Stimulated activated CD8-positive, alpha-beta memory T cell treated with anti-CD3 and anti-CD28 coated beads, Interleukin-4, amount 100 ng/mL, for 1 hour (primary cell): ENCODE data around the gene ANP32B.
"Not testable (repeated sequence)": the region's sequence is repeated elsewhere in the genome, so short reads cannot be mapped to it uniquely, and the experiment has no call there.

Experiments used
- DNase-seq, 2 donors: peaks; one replicate each; pipeline ENCODE4 v3.0.0-alpha.2; 2020; ENCODE audit warnings: low read depth in 2 of 2, low spot score in 1 of 2

The ANP32B gene

GRCh38 chr9:97962575-97962974 lies 20.6 kb upstream of the ANP32B start:
- DNase-seq: no peak

- DNase-seq: no peak
Measured at GRCh38 chr9:97963232-97963631, 19.9 kb upstream of the ANP32B start.

DNA sequence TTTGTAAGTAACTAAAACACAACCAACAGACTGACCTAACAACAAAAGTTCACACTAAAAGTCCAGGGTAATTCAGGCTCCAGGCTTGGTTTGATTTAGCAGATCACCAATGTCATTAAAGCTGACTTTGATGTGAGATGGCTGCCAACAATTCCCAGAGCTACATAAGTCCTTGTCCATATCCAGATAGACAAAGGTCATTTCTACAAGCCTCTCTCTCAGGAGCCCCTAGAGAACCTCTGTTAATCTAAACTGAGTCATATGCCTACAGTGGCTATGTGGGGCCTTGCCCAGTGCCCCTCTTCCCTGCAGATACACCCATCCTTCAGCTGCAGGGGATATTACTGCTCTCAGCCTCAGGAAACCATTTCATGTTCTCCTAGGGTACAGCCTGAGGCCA lies 18.2 kb upstream of the ANP32B start:
- DNase-seq: no peak

DNA sequence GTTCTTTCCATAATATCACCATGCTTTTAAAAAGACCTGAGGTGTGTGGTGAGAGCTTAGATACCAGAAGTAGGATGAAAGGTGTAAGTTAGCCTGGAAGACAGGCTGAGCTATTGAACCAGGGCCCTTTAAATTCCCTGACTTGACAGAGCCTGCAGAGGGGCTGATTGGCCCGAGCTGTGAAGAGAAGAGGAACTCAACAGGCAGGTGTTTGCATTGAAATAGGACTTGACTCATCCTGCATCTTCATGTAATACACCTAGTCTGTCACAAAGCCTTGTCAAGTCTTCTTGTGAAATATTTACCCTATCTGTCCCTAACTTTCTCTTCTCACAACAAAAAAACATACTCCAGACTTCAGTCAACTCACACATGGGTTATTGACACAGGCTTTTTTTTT lies 16.6 kb upstream of the ANP32B start:
- no peak for DNase-seq

DNA sequence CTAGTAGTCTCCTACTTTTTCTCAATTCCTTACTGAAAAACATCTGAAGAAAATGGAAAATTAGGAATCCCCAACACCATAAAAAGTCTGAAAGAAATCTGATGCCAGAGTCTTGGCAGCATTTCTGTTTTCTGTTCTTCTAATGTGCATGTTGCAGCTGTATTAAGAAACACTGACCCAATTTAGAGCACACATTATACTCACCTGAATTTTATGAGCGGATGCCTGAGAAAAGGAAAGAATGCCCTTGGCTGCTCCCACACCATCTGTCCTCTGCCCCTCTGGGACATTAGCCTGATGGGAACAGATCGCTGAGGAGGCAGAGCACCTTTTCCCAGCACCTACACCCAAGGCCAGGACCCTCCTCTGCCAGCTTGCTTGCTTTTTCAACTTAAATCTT lies 14.1 kb upstream of the ANP32B start:
- DNase-seq: no peak

DNA sequence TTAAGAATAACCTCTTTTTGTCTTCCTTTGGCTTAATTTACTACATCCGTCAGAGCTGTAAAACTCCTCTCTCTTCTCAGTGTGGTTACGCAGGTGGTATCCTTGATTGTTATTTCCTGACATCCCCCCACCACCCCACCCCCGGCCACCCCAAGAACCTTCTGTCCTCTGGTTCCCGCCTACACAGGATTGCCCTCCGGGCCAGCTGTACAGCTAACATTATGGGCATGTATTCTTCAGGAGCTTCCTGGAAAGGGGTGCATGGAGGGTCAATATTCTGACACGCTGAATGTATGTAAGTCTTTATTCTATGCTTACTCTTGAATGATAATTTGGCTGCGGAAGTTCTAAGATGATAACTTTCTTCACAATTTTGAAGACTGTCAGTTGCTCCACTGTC lies 13.0 kb upstream of the ANP32B start:
- DNase-seq: no peak

DNA sequence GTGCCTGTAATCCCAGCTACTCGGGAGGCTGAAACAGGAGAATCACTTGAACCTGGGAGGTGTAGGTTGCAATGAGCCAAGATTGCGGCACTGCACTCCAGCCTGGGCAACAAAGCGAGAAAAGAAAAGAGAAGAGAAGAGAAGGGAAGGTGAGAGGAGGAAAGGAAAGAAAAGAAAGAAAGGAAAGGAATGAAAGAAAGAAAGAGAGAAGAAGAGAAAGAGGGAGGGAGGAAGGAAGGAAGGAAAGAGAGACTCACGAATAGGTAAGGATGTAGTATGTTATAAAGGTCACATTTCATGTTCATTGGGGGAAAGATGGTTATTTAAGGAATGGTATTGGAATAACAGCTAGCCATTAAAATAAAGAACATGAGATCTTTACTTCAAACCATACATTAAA lies 10.4 kb upstream of the ANP32B start:
- no peak for DNase-seq

- no peak for DNase-seq
Measured at GRCh38 chr9:97975376-97975775, 7.8 kb upstream of the ANP32B start.

- not testable (repeated sequence) for DNase-seq
Measured at GRCh38 chr9:97976633-97977032, 6.5 kb upstream of the ANP32B start.

DNA sequence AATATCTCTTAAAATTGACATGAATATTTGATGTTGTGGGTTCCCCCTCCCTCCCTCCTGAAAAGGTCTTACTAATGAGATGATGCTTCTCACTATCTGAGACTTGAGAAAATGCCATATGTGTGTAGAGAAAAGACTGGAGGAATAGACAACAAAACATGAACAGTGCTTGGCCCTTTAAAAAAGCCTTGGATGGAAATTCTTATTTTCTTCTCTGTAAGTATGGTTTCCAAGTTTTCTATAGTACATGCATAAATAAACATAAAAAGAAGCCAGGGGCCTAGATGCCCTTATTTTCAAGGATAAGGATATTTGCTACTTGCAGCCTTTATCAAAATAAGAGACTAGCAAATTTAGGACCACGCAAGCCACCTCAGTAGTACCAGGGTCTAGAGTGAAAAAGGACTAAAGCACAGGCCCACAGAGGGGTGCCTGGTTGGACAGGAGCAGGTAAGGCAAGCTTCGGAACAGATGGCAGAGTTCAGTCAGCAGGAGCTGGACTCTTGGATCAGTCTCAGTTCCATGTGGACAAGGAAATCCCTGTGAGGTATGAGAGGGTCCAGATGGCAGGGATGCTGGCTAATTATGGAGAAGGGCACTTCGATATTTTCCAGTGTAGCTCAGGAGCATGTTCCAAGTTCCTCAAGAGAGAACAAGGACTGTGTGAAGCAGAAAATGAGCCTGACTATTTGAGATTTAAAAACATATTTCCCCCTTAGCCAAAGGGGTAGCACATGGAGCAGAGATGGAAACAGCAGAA lies 4.6 kb upstream of the ANP32B start:
- no peak for DNase-seq

DNA sequence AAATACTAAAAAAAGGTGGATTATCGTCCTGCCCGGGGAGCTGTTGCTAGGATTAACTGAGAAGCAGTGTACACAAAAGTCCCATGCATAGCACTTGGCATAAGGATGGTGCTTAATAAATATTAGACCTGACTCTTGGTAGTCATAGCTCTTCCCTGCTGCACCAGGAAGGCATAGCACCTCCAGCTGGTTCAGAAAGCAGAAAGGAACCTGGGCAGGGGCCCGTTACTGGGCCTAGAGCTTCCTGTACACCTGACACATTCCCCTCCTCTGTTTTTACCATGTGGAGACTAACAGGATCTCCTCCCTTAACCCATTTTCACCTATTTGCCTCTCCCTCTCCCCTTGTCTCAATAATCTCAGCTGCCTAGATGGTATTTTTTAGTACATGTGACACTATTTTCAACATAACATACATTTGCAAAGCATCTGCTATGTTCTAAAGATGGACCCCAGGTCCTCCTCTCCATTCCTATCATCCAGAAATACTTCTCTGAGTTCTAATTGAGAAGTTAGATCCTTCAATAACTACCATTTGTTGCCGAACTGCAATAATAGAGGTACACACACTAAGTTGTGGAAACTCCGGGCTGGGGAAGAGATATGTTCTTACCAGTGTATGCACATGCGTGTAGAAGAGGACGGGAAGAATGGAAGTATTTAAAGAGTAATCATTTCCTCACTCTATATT lies 3.2 kb upstream of the ANP32B start:
- no peak for DNase-seq

DNA sequence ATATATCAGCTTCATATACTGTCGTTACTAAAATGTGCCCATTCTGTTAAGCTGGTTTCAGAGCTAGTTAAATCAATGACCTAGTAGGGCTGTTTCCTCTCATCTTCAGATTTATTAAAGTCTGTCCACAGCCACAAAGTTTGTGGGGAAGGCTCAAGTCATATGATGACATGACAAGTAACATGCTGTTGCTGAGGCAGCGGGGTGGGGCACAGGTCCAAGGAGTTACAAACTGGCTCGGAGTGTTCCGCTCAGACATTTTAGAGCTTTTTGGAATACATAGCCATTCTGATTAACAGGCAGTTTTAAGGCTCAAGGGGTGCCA lies 2.7 kb upstream of the ANP32B start:
- no peak for DNase-seq

GRCh38 chr9:97980918-97981845 lies 2.0 kb upstream of the ANP32B start:
- no peak for DNase-seq

GRCh38 chr9:97981846-97982682 lies 1.1 kb upstream of the ANP32B start:
- DNase-seq: no peak

GRCh38 chr9:97983589-97984187 lies 547 bp downstream of the ANP32B start:
- DNase-seq: peak; percentile 29 to 32

- peak; percentile 49 to 50 for DNase-seq
Measured at GRCh38 chr9:97984188-97985057, 1.3 kb downstream of the ANP32B start.

DNA sequence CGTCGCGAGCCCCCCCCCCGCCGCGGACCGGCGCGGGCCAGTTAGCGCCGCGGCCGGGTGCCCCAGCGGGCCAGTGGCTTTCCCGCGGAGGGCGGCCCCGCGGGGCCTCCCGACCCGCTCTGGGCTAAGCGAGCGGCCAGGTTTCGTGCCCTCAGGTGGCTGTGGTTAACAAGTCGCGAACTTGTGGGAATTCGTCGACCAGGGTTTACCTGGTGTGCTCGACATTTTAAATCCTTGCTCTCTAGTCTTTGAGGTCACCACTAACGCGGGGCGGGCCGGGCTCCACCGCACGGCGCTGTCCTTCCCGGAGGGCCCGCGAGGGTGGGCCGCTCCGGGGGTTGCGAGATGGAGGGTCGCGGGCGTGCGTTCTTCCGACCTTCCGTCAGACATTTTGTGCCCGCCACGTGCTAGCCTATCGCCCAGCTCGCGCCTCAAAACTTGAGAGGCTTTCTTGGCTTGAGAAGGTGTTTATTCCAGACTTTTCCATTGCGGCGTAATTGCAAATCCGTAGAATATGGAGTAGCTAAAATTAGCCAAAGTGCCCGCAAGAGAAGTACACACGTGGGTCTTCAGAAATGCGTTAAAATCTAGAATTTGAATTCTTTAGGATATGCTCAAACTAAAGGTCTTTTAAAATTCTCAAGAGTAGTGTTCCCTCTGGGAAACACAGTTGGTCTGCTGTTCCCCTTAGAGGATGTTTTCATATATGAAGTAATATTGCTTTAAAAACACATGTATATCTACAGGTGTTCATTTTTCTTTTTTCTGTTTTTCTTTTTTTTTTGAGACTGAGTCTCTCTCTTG lies 2.1 kb downstream of the ANP32B start:
- DNase-seq: no peak

DNA sequence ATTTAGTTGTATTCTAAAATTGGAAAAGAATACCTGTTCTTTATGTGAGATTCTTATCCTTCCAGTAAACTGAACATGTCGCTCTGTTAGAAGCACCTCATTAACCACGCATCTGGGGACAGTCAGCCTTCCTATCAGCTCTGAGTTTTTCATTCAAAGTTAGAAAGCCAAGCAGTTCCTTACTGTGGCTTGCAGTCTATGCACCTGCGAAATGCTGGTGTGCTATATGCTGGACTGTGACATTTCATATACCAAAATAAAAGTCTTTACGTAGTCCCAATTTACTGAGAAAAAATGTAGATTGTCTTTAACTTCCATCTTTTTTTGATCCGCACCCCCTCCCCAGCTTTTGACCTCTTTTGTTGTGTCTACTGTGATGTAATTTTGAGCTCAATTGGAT lies 4.3 kb downstream of the ANP32B start:
- DNase-seq: no peak

DNA sequence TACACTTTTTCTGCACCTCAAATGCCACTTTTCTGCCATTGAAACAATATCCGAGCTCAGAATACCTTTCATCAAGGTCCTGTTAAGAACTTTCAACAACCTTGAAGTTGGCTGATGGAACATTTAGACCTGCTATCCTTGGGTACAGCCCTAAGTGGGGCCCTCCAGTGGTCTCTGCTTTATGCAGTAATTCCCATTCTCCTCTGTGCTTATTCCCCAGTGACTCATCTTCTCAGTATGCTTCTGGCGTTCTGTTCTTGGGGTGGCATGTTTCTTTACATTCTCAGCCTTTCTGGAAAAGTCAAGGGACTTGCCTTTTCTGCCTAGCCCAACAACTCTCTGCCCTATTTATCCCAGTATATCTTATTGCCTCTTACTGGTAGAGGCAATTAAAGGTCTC lies 7.1 kb downstream of the ANP32B start:
- no peak for DNase-seq
